Measurements from ENCODE around the gene SMIM28.

Gene SMIM28

DNA sequence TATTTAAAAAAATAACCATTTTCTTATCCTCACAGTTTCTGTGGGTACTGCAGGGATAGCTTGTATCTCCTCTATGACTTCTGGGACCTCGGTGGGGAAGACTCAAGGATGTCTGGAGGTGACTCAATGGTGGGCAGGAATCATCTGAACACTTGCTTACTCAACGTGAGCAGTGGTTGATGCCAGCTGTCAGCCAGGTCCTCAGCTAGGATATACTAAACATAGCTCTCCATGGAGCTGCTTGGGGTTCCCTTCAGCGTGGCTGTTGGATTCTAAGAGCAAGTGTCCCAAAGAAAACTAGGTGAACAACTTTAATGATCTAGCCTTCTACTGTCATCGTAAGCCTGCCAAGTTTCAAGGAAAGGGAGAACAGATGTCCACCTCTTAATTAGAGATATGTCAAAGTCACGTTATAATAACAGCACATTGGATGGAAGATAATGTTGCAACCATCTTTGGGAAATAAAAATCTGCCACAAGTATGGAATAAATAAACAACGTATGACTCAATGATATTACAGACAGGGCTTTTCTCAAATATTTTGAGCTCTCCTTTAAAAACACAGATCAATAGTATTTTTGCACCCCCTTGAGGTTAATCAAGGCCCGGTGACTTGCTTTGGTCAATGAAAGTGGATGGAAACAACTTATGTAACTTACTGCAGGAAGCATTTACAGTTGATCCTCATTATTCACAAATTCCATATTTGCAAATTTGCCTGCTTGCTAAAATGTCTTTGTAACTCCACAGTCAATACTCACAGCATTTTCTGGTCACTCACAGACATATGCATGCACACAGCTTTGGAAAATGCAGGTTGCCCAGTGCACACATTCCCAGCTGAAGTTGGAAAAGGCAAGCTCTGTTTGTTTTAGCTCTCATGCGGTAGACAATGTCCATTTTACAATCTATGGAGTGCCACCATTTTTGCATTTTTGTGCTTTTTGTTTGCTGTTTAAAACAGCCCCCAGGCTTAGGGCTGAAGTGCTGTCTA, 19.7 kb downstream of the SMIM28 start:
- no peak overlapping the region for H2AFZ ChIP-seq (ENCODE audit: low read length)
- TF ChIP-seq, protein P1, sequence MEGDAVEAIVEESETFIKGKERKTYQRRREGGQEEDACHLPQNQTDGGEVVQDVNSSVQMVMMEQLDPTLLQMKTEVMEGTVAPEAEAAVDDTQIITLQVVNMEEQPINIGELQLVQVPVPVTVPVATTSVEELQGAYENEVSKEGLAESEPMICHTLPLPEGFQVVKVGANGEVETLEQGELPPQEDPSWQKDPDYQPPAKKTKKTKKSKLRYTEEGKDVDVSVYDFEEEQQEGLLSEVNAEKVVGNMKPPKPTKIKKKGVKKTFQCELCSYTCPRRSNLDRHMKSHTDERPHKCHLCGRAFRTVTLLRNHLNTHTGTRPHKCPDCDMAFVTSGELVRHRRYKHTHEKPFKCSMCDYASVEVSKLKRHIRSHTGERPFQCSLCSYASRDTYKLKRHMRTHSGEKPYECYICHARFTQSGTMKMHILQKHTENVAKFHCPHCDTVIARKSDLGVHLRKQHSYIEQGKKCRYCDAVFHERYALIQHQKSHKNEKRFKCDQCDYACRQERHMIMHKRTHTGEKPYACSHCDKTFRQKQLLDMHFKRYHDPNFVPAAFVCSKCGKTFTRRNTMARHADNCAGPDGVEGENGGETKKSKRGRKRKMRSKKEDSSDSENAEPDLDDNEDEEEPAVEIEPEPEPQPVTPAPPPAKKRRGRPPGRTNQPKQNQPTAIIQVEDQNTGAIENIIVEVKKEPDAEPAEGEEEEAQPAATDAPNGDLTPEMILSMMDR (conservative IDR thresholded peaks at IDR 0.05; ENCODE audit: low read length): no peak
- no peak for TF ChIP-seq EZH2phosphoT487 (IDR thresholded peaks at IDR 0.05; ENCODE audit: borderline replicate concordance)
- H3K79me2 ChIP-seq (ENCODE audit: insufficient read depth, low read length): no peaks in the 10 kb centered on the region

DNA sequence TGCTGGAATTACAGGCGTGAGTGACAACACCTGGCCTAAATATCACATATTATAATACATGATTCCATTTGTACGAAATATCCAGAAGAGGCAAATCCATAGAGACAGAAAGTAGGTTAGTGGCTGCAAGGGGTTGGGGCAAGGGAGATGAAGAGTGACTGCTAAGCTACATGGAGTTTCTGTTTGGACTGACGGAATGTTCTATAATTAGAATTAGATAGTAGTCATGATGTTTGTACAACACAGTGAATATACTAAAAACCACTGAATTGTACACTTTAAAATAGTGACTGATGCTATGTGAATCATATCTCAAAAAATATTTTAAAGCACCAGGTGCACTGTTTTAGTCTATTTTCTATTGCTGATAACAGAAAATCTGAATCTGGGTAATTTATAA, 22.6 kb downstream of the SMIM28 start:
- Histone ChIP-seq H3K36me3 (ENCODE audit: insufficient read depth, low read length) (no peaks in the 10 kb centered on the region), H3K4me3 (ENCODE audit: low read length, poor library complexity, severe bottlenecking) (no peak overlapping the region), H3K4me1 (ENCODE audit: insufficient read depth, low read length, poor library complexity, severe bottlenecking) (peaks cover 9% of the 10 kb centered on the region), H3K9me2 (replicated peaks; ENCODE audit: low read depth, low read length) (no peaks in the 10 kb centered on the region), H3K9me3 (ENCODE audit: insufficient read depth, low read depth, low read length) (no peaks in the 10 kb centered on the region), H3K4me2 (ENCODE audit: low read depth, low read length, poor library complexity, severe bottlenecking) (no peak overlapping the region), H3K79me2 (ENCODE audit: insufficient read depth, low read length) (peaks cover 11% of the 10 kb centered on the region; the same call in 1 of the 2 replicates), H3K27me3 (ENCODE audit: insufficient read depth, low read length, poor library complexity, severe bottlenecking) (no peaks in the 10 kb centered on the region), H3K9ac (ENCODE audit: low read depth, low read length, poor library complexity, severe bottlenecking) (no peak overlapping the region), H2AFZ (ENCODE audit: low read length) (no peak overlapping the region), H4K20me1 (ENCODE audit: insufficient read depth, low read length, poor library complexity, severe bottlenecking) (no peaks in the 10 kb centered on the region), H3F3A (ENCODE audit: low read depth) (0 out of 2 replicates have a peak, but pooled peaks cover 3% of the 10 kb centered on the region)
- no peak for TF ChIP-seq EZH2phosphoT487 (IDR thresholded peaks at IDR 0.05; ENCODE audit: borderline replicate concordance)
- TF ChIP-seq, protein P1 (conservative IDR thresholded peaks at IDR 0.05; ENCODE audit: low read length): no peak

More for the DNA sequence above, 19.7 kb downstream of the SMIM28 start:
- no peaks in the 10 kb centered on the region for H3K36me3 ChIP-seq (ENCODE audit: insufficient read depth, low read length)
- no peak overlapping the region for H3K4me2 ChIP-seq (ENCODE audit: low read depth, low read length, poor library complexity, severe bottlenecking)
- H4K20me1 ChIP-seq (ENCODE audit: insufficient read depth, low read length, poor library complexity, severe bottlenecking): no peaks in the 10 kb centered on the region
- H3K9me3 ChIP-seq (ENCODE audit: insufficient read depth, low read depth, low read length): no peaks in the 10 kb centered on the region
- H3F3A ChIP-seq (ENCODE audit: low read depth): no peaks in the 10 kb centered on the region
- H3K27me3 ChIP-seq (ENCODE audit: insufficient read depth, low read length, poor library complexity, severe bottlenecking): no peaks in the 10 kb centered on the region
- H3K9ac ChIP-seq (ENCODE audit: low read depth, low read length, poor library complexity, severe bottlenecking): no peak overlapping the region
- H3K4me1 ChIP-seq (ENCODE audit: insufficient read depth, low read length, poor library complexity, severe bottlenecking): peaks cover 8% of the 10 kb centered on the region
- H3K4me3 ChIP-seq (ENCODE audit: low read length, poor library complexity, severe bottlenecking): no peak overlapping the region
- H3K9me2 ChIP-seq (replicated peaks; ENCODE audit: low read depth, low read length): no peaks in the 10 kb centered on the region

DNA sequence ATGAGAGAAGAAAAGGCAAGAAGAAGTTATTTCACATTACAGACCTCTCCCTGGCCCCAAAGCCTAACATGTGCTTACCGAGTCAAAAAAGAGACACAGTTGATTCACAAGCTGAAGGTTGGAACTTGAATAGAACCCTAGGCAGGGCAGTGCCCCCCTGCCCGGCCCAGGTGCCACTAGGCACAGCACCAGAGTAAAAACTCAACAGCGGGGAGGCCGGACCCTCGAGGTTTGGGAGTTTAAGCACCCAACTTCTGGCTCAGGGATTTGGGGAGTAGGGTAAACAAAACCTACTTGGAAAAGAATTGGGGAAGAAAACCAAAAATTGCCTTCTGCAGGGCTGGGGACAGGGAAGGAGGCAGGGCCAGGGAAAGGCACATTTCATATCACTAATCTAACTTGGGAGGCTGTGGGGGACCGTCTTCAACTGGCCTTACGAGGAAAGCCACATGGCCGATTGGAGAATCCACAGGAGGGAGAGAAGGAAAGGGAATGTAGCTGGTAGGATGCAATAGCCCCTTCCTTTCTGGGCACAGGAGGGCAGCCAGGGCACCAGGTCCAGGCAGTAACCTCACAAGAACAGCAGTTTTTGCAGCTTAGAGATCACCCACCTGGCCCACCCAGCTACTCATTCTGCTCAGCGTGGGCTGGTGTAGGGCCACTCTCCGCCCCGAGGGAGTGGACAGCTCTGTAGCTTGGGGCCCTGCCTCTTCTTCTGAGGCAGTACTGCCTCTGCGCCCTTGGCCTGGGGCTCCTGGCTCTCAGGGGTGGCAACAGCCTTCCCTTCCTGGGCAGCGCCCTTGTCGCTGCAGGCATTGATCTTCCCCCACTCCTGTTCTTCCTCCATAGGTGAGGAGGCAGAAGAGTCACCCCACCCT, 24.5 kb downstream of the SMIM28 start:
- Histone ChIP-seq H3K4me2 (ENCODE audit: low read depth, low read length, poor library complexity, severe bottlenecking) (no peak overlapping the region), H2AFZ (ENCODE audit: low read length) (no peak overlapping the region), H3K9ac (ENCODE audit: low read depth, low read length, poor library complexity, severe bottlenecking) (no peak overlapping the region), H3K4me3 (ENCODE audit: low read length, poor library complexity, severe bottlenecking) (no peak overlapping the region), H4K20me1 (ENCODE audit: insufficient read depth, low read length, poor library complexity, severe bottlenecking) (no peaks in the 10 kb centered on the region), H3F3A (ENCODE audit: low read depth) (peaks cover 3% of the 10 kb centered on the region; the same call in 1 of the 2 replicates), H3K27me3 (ENCODE audit: insufficient read depth, low read length, poor library complexity, severe bottlenecking) (no peaks in the 10 kb centered on the region), H3K9me3 (ENCODE audit: insufficient read depth, low read depth, low read length) (no peaks in the 10 kb centered on the region), H3K36me3 (ENCODE audit: insufficient read depth, low read length) (no peaks in the 10 kb centered on the region), H3K4me1 (ENCODE audit: insufficient read depth, low read length, poor library complexity, severe bottlenecking) (peaks cover 19% of the 10 kb centered on the region), H3K9me2 (replicated peaks; ENCODE audit: low read depth, low read length) (no peaks in the 10 kb centered on the region), H3K79me2 (ENCODE audit: insufficient read depth, low read length) (peaks cover 12% of the 10 kb centered on the region; the same call in 1 of the 2 replicates)
- TF ChIP-seq, protein P1 (conservative IDR thresholded peaks at IDR 0.05; ENCODE audit: low read length): no peak
- TF ChIP-seq EZH2phosphoT487 (IDR thresholded peaks at IDR 0.05; ENCODE audit: borderline replicate concordance): no peak

Measured in Loucy (cell line).